GM11168 (cell line): ENCODE results near the gene HOOK2.

Source experiments
- in situ Hi-C: fragments of 300-500 bp; cut with MboI; formaldehyde crosslinking; loops from one replicate; pipeline ENCODE4 v1.12.0; 2022; ENCODE audit warnings: low sequenced_read_pairs; ENCODE audit not compliant: unreplicated experiment

HOOK2 gene

DNA sequence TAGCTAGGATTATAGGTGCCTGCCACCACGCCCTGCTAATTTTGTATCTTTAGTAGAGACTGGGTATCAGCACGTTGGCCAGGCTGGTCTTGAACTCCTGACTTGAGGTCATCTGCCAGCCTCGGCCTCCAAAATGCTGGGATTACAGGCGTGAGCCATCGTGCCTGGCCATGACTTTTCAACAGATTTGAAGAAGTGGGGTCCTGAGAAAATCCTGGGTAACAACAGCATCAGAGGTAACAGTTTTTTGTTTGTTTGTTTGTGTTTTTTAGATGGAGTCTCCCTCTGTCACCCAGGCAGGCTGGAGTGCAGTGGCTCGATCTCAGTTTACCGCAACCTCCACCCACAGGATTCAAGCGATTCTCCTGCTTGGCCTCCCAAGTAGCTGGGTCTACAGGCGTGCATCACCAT is 19.6 kb upstream of the HOOK2 start:
- in situ Hi-C loops: loop anchor here (10.0 kb wide), 1 partner anchor 630 kb away; the partner anchor contains the start of gene ZNF136

GRCh38 chr19:12794196-12794941 is 19.0 kb upstream of the HOOK2 start:
- in situ Hi-C loops: loop anchor here (10.0 kb wide), 1 partner anchor 630 kb away; the partner anchor contains the start of gene ZNF136

- in situ Hi-C loops: loop anchor here (10.0 kb wide), 1 partner anchor 629 kb away; the partner anchor contains the start of gene ZNF136
Observed at GRCh38 chr19:12793290-12794195, 18.2 kb upstream of the HOOK2 start.

DNA sequence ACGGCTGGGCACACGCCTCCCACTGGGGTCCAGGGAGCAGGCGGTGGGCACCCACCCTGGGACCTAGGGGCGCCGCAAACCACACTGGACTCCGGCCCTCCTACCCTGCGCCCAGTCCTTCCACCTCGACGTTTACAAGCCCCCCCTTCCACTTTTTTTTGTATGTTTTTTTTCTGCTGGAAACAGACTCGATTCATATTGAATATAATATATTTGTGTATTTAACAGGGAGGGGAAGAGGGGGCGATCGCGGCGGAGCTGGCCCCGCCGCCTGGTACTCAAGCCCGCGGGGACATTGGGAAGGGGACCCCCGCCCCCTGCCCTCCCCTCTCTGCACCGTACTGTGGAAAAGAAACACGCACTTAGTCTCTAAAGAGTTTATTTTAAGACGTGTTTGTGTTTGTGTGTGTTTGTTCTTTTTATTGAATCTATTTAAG is 17.5 kb upstream of the HOOK2 start:
- in situ Hi-C loops: loop anchor here (10.0 kb wide), 1 partner anchor 628 kb away; the partner anchor contains the start of gene ZNF136

DNA sequence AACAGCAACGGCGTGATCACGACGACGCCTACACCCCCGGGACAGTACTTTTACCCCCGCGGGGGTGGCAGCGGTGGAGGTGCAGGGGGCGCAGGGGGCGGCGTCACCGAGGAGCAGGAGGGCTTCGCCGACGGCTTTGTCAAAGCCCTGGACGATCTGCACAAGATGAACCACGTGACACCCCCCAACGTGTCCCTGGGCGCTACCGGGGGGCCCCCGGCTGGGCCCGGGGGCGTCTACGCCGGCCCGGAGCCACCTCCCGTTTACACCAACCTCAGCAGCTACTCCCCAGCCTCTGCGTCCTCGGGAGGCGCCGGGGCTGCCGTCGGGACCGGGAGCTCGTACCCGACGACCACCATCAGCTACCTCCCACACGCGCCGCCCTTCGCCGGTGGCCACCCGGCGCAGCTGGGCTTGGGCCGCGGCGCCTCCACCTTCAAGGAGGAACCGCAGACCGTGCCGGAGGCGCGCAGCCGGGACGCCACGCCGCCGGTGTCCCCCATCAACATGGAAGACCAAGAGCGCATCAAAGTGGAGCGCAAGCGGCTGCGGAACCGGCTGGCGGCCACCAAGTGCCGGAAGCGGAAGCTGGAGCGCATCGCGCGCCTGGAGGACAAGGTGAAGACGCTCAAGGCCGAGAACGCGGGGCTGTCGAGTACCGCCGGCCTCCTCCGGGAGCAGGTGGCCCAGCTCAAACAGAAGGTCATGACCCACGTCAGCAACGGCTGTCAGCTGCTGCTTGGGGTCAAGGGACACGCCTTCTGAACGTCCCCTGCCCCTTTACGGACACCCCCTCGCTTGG is 16.9 kb upstream of the HOOK2 start:
- in situ Hi-C loops: loop anchor here (10.0 kb wide), 1 partner anchor 627 kb away; the partner anchor contains the start of gene ZNF136

- in situ Hi-C loops: loop anchor here (10.0 kb wide), 1 partner anchor 627 kb away; the partner anchor contains the start of gene ZNF136
Observed at GRCh38 chr19:12791345-12792050, 16.1 kb upstream of the HOOK2 start, which contains the start of gene JUNB. JUNB (plus strand) TSS chr19:12791486; CDS start chr19:12791772, 286 bp downstream.

DNA sequence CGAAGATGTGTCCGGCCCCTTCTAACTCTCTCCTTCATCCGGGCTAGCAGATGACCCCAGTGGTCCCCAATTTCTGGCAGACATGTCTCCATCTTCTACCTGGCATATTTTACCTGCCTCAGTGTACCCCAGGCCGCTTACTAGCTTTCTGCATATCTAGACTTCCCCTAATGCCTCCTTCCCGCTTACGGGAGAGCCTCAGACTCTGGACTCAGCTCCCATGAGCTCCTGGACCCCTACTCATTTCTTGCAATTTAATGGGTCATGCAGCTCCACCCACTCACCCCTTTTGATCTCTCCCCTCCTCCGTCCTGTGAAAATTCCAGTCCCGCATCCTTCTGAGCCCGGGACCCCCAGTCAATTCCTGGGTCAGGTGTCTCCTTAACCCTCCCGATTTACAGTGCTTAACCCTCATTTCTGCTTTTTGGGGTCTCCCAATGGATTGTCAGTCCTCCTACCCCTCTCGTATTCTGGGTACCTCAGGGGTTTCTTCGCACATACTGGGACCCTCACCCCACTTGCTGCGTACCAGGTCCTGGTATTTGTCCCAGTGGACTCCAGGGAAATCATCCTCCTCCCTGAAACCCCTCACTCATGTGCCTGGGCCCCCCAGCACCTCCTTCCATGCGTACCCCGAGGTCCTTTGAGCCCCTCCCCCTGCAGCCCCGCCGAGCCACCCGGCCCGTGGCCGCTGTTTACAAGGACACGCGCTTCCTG is 15.4 kb upstream of the HOOK2 start:
- in situ Hi-C loops: loop anchor here (10.0 kb wide), 1 partner anchor 626 kb away; the partner anchor contains the start of gene ZNF136

DNA sequence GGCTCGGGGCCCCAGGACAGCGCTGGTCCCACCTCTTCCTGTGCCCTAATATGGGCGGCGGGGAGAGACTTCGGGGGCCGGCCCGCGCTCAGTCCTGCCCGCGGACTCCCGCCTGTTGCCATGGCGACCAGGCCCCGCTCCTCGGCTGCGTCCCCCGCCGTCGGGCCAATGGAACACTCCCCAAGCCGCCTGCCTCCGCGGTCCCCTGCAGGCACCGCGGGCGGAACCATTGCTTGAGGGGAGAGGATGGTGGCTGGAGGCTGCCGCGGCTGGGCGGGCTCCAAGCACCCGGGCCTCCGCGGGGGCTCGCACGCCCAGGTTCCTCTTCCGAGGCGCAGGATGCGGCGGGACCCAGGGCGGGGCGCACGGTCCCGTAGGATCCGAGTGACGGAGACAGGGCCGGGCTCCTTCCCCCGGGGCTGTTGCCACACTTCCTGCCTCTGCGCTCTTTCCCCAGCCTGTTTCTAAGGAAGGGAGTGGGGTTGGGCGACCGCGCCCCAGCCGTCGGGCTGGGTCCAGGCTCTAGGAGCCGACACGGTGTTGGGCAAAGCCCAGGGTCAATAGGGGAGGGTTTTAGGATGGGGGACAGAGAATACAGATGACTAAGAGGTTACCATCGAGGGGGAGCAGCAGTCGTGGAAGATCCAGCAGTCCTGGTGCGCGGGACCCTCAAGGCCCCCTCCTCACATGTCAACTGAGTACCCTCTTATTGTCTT is 14.7 kb upstream of the HOOK2 start:
- in situ Hi-C loops: loop anchor here (10.0 kb wide), 1 partner anchor 625 kb away; the partner anchor contains the start of gene ZNF136

GRCh38 chr19:12789098-12789903 is 13.9 kb upstream of the HOOK2 start:
- in situ Hi-C loops: no loop called here

DNA sequence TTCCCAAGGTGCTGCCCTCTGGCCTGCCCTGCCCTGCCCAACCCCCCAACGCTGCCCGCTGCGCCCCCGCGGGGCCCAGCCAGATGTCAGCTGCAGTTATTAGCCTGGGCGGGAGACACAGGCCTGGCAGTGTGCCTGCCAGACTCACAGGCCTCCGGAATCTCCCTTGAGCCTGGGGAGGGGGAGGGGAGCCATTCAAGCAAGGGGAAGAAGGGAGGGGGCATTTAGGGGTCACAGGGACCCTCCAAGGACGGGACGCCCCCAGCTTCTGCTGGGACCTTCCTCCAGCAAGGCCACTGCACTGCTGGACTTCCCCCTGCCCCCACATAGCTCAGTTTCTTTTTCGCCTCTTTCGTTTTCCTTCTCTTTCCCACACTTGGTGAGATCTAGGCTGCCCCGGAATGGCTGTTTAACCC is 13.3 kb upstream of the HOOK2 start:
- in situ Hi-C loops: no loop called here

DNA sequence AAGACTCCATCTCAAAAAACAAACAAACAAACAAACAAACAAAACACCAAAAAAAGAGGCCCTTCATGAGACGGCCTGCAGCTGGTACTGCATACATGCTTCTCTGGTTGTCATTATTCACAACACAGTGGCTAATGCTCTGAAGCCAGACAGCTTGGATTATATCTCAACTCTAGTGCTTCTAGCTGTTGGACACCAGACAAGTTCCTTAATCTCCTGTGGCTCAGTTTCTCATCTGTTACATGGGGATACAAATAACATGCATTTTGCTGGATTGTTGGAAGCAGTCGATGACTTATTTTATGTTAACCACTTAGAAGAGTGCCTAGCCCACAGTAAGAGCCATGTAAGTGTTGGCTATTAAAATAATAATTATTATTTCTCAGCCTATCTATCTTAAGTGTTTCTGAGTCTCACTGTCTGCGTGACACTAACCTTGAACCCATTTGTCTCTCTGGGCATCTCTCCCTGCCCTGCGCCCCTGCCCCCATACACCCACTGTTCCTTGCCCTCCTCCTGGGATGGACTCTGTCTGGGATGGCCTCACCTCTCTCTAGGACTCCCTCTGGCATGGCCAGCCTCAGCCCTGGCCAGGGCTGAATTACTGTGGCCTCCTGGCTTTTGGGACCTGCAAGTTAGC is 12.8 kb upstream of the HOOK2 start:
- in situ Hi-C loops: no loop called here

GRCh38 chr19:12787458-12787857 is 12.1 kb upstream of the HOOK2 start:
- in situ Hi-C loops: no loop called here

DNA sequence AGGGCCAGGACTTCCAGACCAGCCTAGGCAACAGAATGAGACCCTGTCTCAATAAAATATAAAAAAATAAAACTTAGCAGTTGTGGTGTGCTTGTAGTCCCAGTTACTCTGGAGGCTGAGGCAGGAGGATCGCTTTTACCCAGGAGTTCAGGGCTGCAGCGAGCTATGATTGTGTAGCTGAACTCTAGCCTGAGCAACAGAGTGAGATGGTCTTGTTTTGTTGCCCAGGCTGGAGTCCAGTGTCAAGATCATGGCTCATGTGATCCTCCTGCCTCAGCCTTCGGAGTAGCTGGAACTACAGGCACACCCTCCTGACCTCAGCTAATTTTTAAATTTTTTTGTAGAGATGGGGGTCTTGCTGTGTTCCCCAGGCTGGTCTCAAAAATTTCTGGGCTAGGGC is 11.6 kb upstream of the HOOK2 start:
- in situ Hi-C loops: no loop called here

DNA sequence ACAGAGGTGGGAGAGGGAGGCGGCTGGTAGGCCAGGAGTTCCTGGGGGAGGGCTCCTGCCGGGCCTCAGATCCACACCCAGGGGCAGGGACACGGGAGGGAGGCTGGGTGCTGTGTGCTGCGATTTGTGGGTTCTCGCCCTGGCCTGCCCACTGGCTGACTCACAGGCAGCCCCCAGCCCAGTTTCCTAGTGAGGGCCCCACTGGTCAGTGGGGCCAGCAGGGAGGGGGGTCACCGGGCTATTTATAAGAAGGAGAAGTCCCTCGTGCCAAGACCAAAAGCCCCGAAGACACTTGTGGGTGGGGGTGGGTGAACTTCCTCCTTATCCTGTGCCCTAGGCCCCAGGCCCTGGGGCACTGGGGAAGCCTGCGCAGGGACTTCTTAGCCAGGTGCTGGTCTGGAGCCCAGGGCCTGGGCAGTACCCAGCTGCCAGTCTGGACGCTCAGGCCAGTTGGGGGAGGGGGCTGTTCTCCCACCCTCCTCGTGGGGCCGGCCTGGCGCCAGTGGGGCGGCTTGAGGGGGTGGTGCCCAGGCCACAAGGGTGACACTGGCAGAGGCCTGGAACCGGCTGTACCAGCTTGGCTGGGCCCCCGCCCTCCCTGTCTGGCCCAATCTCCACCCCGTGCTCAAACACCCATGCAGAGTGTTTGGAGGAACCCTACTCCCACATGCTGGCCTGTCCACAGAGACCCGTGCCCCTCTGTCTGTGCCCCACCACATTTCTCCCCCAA is 11.0 kb upstream of the HOOK2 start:
- in situ Hi-C loops: no loop called here

DNA sequence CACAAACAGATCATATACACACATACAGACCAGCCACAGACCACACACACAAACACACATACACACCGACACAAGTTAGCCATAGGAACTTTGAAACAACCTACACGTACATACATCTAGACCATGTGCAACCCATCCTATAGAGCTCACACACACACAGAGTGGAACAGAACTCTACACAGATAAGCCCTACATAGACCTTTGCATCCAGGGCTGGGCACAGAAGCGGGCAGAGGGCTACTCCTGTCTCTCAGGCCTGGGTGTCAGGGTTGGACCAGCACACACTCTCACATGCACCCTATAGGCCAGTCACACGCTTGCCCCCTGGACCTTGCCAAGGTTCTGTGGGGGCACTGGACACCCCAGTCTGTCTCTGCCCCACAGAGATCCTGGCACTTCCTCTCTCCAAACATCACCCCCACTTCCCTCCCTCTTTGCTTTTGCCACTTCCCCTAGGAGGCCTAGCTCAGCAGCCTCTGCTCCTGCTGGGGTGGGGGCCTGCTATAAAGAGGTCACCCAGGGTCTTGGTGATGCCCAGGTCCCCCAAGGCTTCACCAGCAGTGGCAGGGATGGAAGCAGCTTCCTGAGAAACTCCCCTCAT is 10.2 kb upstream of the HOOK2 start:
- in situ Hi-C loops: no loop called here
